D341Med (cell line): ENCODE data around the gene DUOXA1.

Experiments
- DNase-seq: peaks from one replicate; pipeline ENCODE4 v3.0.0; 2012; ENCODE audit warnings: low spot score

Gene DUOXA1

GRCh38 chr15:45129651-45130129 lies at the start of gene DUOXA1, which contains the start of gene DUOX1:
TSS of gene DUOXA1 (minus strand) at chr15:45129879. CDS start at chr15:45123014, 6,865 bp downstream.
TSS of gene DUOX1 (plus strand) at chr15:45129994. CDS start at chr15:45131967, 1,973 bp downstream.
- no peak for DNase-seq

GRCh38 chr15:45177285-45177684 lies 47.6 kb upstream of the DUOXA1 start:
- no peak for DNase-seq

- no peak for DNase-seq
Measured at GRCh38 chr15:45174577-45174976, 44.9 kb upstream of the DUOXA1 start.

GRCh38 chr15:45174069-45174468 lies 44.4 kb upstream of the DUOXA1 start:
- DNase-seq: no peak

GRCh38 chr15:45171912-45172311 lies 42.2 kb upstream of the DUOXA1 start:
- no peak for DNase-seq

- DNase-seq: no peak
Measured at GRCh38 chr15:45169608-45170480, 40.2 kb upstream of the DUOXA1 start.

GRCh38 chr15:45168751-45169551 lies 39.3 kb upstream of the DUOXA1 start:
- DNase-seq: no peak

- DNase-seq: no peak
Measured at GRCh38 chr15:45168286-45168685, 38.6 kb upstream of the DUOXA1 start.

GRCh38 chr15:45167631-45168205 lies 38.0 kb upstream of the DUOXA1 start:
- DNase-seq: no peak

GRCh38 chr15:45166834-45167630 lies 37.4 kb upstream of the DUOXA1 start:
- peak; percentile 81 for DNase-seq

GRCh38 chr15:45165536-45165935 lies 35.9 kb upstream of the DUOXA1 start:
- no peak for DNase-seq

GRCh38 chr15:45164914-45165313 lies 35.2 kb upstream of the DUOXA1 start:
- no peak for DNase-seq

GRCh38 chr15:45163508-45163856 lies 33.8 kb upstream of the DUOXA1 start:
- no peak for DNase-seq

- peak; percentile 91 for DNase-seq
Measured at GRCh38 chr15:45162771-45163507, 33.3 kb upstream of the DUOXA1 start.

GRCh38 chr15:45161666-45162065 lies 32.0 kb upstream of the DUOXA1 start:
- DNase-seq: no peak

- DNase-seq: no peak
Measured at GRCh38 chr15:45157974-45158373, 28.3 kb upstream of the DUOXA1 start.

GRCh38 chr15:45156744-45157455 lies 27.2 kb upstream of the DUOXA1 start:
- peak; percentile 60 for DNase-seq

GRCh38 chr15:45155739-45156138 lies 26.1 kb upstream of the DUOXA1 start:
- DNase-seq: no peak

- DNase-seq: no peak
Measured at GRCh38 chr15:45151998-45152828, 22.5 kb upstream of the DUOXA1 start.
